Glomerular endothelial cell (primary cell): ENCODE data around the gene GARIN3. TPM values are rescaled to one million over a fixed set of nuclear protein-coding genes. Genes with fewer than 3 reads are reported as not detected.

ENCODE experiments used
- DNase-seq: peaks from one replicate; pipeline ENCODE4 v3.0.0-alpha.2; 2011; ENCODE audit warnings: low read depth, low spot score; ENCODE audit errors: extremely low read depth
- total RNA-seq: library from RNA; depleted of rRNA; stranded (reverse); fragments of >200 nt; gene quantifications from 2 replicates; pipeline ENCODE4 v1.2.3, GENCODE V29; 2015

Gene GARIN3
- total RNA-seq, 1 donor from 2014 or later, result not detected

DNA sequence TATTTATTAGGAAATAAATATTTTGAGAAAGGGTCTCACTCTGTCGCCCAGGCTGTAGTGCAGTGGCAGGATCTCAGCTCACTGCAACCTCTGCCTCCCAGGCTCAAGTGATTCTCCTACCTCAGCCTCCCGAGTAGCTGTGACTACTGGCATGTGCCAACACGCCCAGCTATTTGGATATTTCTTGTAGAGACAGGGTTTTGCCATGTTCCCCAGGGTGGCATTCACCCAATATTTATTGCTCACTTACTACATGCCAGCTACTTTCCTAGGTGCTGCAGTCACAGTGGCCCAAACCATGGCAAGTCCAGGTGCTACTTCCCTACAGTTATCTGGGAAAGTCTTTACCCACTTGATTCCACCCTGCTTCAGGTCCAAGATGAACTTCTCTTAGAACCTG lies 15.1 kb downstream of the GARIN3 start:
- DNase-seq, result no peak

DNA sequence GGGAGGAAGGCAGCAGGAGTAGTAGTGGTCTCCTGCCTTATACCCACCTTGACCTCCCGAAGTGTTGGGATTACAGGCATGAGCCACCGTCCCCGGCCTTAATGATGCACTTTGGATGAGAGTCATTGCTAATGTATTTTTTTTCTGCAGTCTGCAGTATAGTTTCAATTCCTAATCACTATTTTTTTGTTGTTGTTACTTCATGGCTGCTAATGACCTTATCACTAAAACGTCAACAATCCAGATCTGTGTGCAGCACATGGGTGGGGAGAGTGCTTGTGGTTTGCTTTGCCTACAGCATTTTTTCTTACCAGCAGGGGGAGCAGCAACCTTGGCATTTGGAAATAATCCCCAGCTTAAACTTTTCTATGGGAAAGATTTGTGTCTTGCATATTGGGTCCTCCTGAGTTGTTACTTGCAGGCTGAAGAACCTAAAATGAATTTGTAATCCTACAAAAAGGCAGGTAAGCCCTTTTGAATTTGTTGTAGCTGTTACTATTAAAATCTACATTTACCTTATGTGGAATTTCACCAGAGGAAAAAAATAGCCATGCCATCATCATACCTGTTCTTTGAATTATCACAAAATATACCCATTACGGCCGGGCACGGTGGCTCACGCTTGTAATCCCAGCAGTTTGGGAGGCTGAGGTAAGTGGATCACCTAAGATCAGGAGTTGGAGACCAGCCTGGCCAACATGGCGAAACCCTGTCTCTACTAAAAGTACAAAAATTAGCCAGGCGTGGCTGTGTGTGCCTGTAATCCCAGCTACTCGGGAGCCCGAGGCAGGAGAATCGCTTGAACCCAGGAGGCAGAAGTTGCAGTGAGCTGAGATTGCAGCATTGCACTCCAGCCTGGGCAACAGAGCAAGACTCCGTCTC lies 17.1 kb downstream of the GARIN3 start:
- DNase-seq, result peak; percentile 29

DNA sequence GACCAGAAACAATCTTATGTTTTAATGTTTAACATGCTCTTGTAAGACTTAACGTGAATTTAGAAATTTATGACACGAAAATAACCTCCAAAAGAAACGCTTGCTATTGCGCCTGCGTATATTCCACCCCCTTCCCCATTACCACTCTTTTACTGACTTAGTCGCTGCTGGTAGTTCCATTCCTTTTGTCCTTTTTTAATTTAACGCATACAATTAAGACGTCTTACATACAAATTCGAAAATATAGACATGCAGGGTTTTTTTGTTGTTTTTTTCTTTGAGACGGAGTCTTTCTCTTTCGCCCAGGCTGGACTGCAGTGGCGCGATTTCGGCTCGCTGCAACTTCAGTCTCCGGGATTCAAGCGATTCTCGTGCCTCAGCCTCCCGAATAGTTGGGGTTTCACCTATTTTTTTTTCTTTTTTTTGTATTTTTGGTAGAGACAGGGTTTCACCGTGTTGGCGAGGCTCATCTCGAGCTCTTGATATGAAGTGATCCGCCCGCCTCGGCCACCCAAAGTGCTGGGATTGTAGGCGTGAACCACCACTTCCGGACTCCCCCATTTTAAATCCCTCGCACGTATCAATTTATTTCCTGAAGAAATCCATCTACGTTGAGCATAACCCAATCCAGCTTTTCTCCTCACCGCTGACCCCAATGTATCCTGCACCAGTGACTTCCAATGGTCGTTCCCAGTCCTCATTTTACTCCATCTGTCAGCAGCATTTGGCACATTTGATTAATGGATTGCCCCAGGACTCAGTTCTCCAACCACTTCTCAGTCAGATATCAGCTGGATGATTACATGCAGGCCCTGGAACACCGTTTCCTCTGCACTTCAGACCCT lies 22.7 kb downstream of the GARIN3 start:
- DNase-seq, result peak; percentile 2

DNA sequence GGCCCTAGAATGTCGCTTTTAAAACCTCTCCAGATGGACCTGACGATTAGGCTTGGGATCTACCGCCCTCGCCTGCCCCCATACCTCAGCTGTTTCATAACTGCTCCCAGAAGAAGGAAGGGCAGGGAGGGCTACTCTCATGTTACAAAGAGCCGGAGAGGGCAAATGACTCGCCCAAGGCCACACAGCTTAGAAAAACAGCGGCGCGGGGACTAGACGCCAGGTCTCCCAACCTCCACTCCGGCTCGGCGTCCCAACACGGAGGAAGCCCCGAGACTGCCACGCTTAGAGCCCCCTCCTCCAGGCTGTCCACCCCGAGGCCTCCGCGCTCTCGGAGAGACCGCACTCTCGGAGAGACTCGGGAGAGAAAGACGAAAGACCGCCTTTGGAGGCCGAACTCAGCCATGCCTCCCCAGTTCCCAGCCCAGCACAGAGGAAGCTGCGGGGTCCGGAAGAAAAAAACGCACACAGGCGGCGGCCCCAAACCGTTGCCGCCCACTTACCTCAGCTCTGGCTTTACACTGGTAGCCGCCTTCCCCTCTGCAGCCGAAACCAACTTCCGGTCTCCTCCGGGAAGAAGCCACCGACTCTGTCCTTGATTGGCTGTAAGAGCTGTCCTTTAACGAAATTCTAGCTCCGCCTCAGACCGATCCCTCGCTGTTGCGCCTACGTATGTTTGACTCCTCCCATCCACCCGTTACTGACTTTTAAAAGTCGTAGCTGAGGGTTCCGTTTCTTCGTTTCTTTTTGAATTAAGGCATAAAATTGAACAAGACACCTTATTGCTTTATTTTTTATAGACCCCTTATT lies 23.5 kb downstream of the GARIN3 start, which contains the start of gene MED7:
Gene MED7, minus strand, starts transcription at position 549 of the 810 bp plus-strand sequence. CDS start 3,434 bp downstream, outside the sequence.
- peak; percentile 100 for DNase-seq

DNA sequence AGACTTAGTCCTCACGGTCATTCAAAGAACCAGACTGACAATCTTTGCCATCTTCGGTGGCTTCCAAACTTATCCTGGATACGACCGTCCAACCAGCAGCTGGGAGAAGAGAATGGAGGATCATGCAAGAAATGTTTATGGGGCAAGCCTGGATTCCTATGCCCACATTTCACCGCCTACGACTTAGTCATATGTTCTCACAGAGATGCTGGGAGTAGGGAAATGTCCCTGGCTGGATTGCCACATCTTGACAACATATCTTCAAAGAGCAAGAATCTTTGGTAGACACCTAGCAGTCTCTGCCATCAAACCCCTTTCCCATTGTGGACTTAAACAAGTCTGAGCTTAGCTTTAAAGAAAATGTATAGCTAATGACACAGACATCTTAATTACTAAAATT lies 28.4 kb downstream of the GARIN3 start:
- DNase-seq, result no peak

DNA sequence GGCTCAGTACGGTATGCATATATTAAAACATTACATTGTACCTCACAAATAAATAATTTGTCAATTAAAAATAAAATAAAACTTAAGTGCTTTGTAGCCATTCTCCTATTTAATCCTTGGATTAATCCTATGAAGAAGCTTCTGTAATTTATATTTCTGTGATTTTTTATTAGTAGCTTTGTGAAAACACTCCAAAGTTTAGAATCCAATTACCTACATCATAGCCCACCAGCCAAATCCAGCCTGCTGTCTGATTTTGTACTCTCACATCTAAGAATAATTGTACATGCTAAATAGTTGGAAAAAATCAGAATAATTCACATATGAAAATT lies 33.8 kb downstream of the GARIN3 start:
- DNase-seq, result no peak

DNA sequence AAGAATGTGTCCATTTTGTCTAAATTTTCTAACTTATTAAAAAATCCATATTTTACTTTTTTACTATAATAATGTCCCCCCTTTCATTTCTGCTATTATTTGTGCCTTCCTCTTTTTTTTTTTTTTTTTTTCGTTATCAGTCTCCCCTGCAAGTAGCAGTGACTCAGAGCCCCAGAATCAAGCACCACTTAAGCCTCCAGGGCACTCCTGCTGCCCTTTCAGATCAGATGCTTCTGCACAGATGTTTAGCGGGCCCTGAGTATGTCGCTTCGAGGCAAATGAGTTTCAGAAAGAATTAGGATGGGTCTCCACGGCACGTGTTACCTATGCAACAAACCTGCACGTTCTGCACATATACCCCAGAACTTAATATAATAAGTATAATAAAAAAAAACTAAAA lies 35.1 kb downstream of the GARIN3 start:
- DNase-seq, result no peak

DNA sequence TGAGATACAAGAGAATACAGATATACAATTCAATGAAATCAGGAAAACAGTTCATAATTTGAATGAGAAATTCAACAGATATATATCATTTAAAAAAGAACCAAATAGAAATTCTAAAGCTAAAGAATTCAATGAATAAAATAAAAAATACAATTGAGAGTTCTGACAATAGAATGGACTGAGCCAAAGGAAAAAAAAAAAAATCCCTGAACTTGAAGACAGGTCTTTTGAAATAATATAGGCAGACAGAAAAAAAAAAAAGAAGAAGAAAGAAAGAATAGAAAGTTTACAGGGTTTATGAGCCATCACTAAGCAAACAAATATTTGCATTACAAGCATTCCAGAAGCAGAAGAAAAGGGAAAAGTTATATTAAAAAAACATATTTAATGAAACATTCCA lies 44.4 kb downstream of the GARIN3 start:
- DNase-seq, result no peak

DNA sequence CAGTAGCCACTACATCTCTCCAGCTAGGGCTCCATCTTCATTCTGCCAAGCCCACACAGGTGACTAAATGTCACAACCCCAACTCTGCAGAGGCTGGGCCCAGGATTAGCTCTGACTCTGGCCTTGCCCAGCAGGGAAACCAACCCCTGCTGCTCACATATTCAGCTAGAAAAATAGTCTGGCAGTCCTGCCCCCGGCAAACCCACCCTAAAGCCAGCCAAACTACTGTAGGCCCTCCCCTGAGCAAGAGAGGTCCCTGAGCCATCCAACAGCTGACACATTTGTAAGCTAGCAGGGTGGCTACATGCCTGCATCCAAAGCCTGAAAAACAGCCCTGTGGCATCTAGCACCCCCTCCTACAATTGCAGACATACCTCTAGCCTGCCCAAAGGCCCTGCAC lies 46.0 kb downstream of the GARIN3 start:
- DNase-seq, result no peak

DNA sequence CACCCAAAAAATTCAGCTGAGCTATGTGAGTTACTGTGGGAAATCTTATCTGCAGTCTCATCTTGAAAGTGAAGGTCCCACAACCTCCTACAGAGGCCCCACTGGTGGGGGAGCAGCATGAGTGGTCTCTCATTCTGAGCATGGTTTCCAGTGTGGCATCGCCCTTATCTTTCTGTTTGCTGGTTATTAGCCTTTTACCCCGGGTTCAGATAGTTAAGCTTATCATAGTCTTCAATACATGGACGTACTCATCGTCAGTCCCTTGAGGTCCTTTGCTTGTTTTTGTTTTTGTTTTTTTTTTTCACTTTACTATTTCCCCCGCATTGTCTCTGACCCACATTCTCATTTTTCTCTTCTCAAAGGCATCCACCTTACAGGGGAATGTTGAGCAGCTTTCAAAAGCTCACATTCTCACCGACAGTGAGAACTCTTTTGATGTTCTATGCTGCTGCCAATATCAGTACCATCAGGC lies 49.5 kb downstream of the GARIN3 start:
- DNase-seq, result no peak

DNA sequence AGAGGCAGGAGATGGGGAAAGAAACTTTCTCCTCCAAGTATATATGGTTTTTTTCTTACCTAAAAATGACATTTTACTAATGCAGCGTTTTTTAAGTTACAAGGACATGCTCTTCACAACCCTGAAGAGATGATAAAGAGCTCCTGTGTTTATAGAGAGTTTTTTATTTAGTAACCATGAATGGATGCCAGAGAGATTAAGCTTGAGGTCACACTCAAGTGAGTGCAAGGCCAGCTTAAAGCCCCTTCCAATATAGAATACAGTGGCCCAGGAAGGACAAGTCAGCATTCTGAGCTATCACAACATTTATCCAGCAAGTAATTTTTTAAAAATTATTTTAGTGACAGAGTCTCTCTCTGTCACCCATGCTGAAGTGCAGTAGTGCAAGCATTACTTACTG lies 50.6 kb downstream of the GARIN3 start:
- no peak for DNase-seq

DNA sequence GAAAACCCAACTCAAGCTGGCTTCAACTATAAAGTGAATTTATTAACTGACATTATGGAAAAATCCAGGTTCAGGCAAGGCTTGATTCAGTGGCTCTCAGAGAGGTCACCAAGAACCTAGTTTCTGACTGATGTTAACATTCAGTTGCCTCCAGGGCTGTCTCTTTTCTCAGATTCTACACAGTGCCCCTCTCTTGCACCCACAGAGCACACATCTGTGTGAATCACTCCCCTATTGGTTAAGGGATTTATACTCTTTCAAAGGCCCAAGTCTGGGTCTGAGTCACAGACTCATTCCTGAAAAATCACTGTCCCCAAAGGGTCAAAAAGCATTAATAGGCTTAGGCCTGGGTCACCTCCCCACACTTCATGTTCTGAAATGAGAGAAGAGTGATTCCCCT lies 51.1 kb downstream of the GARIN3 start:
- no peak for DNase-seq

DNA sequence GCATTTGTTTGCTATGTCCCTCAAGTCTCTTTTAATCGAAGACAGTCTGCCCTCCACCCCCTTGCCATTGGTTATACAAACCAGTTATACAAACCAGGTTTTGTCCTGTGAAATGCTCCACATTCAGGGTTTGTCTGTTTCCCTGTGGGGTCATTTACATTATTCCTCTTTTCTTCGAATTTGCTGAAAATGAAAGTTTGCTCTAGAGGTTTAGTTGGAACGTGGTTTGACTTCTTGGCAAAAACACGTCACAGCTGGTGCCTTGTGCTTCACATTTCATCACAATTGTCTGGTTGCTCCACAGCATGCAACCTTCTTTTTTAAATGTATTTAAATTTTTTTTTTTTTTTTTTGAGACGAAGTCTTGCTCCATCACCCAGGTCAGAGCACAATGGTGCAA lies 53.1 kb downstream of the GARIN3 start:
- no peak for DNase-seq

Other genes starting within 250 kb of the GARIN3 start
- not detected in 2 replicates for gene TIMD4, start 203.0 kb downstream of the GARIN3 start, total RNA-seq
- gene HAVCR1, start 107.1 kb downstream of the GARIN3 start, total RNA-seq, result 0.15 TPM in 1 of 2 replicates, not detected in the other
- gene HAVCR2, start 57.2 kb downstream of the GARIN3 start, total RNA-seq, result not detected in 2 replicates
- gene MED7, start 23.4 kb downstream of the GARIN3 start, total RNA-seq, result 7.2 and 9.7 TPM in 2 replicates
- gene ITK, start 14.6 kb upstream of the GARIN3 start, total RNA-seq, result not detected in 2 replicates
- 26.7 and 47.5 TPM in 2 replicates for gene CYFIP2, start 99.9 kb upstream of the GARIN3 start, total RNA-seq